ENCODE results near the gene BCAS1.

GRCh38 chr20:53947501-53948195, 122.7 kb downstream of the BCAS1 start:
- TF ChIP-seq POLR2A (IDR thresholded peaks at IDR 0.05) (no peak), CTCF (IDR thresholded peaks at IDR 0.05) (no peak)
